ENCODE measurements around the gene C1orf56.

Gene C1orf56, protein sequence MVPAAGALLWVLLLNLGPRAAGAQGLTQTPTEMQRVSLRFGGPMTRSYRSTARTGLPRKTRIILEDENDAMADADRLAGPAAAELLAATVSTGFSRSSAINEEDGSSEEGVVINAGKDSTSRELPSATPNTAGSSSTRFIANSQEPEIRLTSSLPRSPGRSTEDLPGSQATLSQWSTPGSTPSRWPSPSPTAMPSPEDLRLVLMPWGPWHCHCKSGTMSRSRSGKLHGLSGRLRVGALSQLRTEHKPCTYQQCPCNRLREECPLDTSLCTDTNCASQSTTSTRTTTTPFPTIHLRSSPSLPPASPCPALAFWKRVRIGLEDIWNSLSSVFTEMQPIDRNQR

DNA sequence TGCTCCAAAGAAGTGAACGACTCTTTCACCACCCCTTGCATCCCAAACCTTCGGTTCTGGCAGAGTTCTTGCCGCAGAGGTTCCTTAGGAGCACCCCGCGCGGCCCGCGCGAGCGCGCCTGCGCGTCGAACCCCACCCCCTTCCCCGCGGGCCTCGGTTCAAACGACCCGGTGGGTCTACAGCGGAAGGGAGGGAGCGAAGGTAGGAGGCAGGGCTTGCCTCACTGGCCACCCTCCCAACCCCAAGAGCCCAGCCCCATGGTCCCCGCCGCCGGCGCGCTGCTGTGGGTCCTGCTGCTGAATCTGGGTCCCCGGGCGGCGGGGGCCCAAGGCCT lies at the start of gene C1orf56:
C1orf56 (plus strand) TSS at position 161 of the 334 bp plus-strand sequence; CDS start at position 258, 97 bp downstream.
- peak; percentile 97 for DNase-seq (ENCODE audit: low spot score)

DNA sequence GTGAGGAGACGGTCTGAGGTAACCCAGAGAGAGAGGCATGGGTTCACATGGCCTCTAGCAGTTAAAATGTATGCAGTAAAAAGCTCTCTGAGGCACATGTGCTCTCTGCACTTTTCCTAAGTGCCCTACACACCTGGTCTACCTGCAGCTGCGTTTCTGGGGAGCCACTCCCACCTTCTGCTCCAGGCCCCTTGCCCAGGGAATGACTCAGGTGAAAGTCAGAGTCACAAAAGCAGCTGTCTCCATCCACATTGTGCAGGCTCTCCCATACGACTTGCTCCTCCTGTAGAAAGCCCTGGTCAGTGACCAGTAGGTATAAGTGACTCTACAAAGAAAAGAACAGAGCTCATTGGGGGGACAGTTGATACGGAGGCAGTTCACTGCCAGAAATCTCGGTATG lies 49.6 kb upstream of the C1orf56 start:
- DNase-seq (ENCODE audit: low spot score), result no peak

DNA sequence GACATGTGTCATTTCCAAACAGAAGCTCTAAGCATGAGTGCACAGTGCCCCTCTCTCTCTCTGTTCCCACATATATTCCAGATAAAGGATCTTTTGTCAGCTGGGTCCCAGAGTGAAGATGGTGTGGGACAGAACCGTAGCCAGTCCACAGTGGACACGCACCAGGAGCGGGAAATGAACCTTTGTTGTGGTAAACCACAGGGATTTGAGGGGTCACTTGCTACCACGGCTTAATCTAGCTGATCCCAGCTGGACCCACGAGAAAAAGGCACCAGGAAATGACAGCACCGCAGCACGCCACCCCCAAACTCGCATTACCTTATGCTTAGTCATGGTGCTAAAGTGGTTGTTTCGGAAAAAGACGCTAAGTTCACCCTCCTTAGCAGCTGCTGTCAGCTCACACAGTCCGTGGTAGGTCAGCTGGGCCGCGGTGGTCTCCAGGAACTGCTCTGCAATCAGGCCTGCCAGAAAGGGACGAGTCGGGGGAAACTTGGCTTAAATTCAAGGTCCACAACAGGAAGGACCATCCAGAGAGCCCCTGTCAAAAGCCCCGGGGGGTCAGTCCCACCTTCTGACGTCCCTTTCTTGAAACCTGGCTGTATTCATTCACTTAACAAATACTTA lies 48.4 kb upstream of the C1orf56 start:
- peak; percentile 37 for DNase-seq (ENCODE audit: low spot score)

DNA sequence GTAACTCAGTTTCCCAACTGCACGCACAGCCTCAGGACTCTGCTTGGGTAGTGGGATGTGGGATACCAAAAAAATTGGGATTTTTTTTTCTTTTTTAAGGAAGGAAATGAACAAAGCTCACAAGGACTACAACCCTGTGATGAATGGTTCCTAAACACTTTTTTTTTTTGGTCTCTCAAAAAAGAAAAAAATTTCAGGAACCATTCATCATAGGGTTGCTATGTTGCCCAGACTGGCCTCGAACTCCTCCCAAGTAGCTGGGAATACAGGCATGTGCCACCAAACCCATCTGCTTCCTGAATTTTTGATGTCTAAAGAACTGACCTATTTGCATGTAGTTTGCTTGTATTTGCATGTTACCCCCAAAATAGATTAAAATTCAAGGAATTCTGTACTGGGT lies 47.6 kb upstream of the C1orf56 start:
- no peak for DNase-seq (ENCODE audit: low spot score)

DNA sequence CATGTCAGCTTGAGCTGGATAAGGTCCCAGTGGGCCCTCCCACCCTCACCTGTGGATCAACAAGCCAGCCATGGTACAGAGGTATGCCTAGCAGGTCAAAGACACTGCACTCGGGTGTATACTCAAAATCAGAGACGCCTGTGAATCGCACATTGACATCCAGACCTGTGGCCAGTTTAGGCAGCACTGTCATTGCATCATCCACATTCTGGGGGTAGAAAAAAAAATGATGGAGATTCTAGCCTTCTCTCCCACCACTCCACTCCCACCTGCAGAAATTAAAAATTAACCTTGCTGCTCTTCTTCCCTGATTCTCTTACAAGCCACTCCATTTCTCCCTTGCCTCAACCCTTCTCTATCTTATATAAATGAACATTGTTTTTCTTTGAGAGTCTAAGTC lies 47.1 kb upstream of the C1orf56 start:
- DNase-seq (ENCODE audit: low spot score), result no peak

DNA sequence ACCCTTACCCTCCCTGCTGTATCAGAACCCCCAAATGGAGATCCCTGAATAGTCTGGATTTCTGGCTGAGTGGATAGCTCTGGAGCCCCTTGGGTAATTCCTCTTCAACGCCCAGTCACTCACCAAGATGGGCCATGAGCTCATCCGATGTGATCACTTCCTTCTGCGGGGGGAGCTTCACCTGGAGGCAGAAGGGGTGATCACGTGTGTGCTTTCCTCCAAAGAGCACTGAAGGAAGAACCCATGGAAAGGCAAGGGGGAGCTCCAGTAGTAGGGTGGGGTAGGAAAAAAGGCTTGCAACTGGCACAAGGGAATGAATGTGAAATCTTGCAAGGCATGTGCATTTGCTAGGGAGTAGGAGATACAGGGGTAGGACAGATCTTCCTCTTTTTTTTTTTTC lies 45.9 kb upstream of the C1orf56 start:
- no peak for DNase-seq (ENCODE audit: low spot score)

DNA sequence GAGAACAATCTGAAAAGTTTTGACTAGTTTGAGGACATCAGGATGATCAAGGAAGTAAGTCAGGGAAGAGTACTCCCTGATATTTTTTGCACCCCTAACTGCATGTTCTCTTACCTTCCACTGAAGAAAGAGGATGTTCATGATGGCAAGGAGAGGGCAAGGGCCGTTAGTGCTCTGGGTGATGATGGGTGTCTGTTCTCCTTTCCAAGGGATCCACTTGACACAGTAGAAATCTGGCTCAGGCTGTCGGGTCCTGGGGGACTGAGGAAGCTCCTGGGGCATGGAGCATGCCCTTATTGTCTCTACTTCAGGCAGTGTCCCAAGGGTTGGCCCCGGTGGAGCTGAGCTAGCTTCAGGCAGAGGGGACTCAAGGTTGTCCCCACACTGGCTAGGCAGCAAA lies 45.5 kb upstream of the C1orf56 start:
- DNase-seq (ENCODE audit: low spot score), result no peak

DNA sequence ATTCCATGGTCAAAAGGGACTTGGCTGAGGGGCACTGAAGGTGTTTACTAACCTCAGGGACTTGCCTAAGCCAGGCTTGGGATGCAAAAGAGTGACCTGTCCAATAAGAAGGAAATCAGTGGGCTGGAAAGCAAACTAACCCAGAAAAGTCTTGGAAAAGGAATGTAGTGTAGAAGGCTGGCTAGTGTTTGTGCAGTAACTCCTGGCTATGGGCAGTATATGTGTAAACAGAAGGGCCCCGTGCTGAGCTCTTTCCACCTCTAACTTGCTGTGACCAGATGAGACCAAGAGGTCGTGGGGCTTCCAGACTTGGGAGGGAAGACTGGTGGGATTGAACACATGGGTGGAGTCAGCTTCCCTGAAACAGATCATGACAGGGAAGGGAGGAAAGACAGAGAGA lies 44.9 kb upstream of the C1orf56 start:
- no peak for DNase-seq (ENCODE audit: low spot score)

DNA sequence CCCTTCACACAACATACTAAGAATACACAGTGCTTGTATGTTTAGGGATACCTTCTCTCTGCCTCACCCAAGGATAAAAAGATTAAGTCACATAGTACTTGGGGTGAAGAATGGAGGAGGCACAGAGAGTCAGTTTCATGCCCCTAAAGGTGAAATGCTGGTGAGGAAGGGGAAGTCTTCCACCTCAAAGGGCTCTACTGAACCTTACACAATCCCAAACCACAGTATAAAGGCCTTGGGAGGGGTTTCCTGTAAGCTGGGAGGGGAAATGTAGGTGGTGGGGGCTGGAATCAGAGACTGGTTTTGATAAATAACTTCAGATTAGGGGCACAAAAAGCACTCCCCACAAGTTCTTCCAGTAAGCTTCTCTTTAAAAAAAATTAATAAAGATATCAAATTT lies 44.4 kb upstream of the C1orf56 start:
- DNase-seq (ENCODE audit: low spot score), result no peak

DNA sequence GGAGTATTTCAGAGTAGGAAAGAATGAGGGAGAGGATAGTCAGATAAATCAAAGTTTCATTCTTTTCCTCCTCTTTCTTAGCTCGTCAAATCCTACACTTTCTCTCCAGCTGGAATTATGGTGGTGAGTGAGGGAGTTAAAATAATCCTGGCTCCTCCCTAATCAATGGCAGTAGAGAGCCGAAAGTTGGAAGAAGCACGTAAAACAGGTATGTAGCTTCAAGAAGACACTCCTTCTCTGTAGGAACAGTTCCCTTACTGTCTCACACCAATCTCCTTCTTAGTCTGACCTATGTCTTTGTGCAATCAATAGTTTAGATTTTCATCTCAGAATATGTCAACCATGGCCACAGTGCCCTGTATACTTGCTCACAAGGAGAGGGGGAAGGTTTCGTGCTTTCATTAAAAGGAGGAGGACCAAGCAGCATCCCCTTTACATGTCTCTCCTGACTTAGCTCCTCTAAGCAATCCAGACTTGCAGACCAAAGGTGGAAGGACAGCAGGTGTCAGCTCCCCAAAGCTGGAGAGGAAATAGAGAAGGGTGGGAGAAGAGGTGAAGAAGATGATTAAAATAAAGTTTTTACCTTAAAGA lies 41.7 kb upstream of the C1orf56 start:
- DNase-seq (ENCODE audit: low spot score), result no peak

DNA sequence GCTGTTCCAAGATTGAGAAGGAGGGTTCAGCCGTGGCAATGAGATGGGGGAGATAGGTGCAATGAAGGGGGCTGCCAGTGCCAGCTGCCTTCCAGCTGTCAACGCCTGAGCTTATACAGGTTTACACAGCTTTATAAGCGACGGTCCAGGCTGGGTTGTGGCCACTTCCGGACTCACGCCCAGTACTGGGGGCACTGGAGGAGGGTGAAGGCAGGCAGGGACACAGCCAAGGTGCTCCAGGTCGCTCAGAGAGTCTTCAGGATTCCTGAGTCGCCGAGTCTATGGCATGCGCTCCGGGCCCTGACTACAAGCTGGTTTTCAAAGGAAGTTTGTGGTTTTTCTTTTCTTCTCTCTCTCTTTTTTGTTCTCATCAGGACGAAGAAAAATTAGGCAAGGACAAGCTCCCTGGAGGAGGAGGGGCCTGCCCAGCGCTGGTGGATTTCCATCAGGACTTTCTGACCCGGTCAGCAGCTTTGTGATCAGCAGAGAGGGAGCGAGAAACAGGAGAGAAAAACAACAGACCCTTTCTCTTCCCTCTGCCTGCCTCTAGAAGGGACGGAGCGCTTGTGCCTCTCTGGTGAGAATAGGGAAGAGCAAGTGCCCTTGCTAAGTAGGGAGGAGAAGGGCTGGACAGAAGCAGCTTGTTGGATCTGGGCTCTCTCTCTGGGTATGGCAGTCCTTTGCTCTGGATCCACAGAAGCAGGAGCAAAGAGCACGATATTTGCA lies 41.1 kb upstream of the C1orf56 start, which contains the start of gene MINDY1:
MINDY1 (minus strand) TSS at position 576 of the 726 bp plus-strand sequence. CDS start 4,285 bp downstream, outside the sequence.
- peak; percentile 86 for DNase-seq (ENCODE audit: low spot score)

DNA sequence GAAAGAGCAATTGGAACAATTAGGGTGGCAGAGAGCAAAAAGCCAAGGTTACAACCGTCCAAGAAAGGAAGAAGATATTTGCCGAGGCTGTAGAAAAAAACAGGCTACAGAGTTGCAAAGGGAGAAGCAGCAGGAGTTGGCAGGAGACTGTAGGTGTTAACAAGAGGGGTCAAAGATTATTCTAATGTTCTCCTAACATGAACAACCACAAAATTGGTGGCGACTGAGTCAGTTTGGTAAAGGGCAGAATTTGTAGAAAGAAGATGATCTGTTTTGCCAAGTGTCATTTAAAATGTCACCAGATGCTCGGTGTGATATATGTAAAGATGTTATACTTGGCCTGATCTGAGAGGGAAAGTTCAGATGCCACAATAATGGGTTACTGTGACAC lies 39.7 kb upstream of the C1orf56 start:
- no peak for DNase-seq (ENCODE audit: low spot score)

DNA sequence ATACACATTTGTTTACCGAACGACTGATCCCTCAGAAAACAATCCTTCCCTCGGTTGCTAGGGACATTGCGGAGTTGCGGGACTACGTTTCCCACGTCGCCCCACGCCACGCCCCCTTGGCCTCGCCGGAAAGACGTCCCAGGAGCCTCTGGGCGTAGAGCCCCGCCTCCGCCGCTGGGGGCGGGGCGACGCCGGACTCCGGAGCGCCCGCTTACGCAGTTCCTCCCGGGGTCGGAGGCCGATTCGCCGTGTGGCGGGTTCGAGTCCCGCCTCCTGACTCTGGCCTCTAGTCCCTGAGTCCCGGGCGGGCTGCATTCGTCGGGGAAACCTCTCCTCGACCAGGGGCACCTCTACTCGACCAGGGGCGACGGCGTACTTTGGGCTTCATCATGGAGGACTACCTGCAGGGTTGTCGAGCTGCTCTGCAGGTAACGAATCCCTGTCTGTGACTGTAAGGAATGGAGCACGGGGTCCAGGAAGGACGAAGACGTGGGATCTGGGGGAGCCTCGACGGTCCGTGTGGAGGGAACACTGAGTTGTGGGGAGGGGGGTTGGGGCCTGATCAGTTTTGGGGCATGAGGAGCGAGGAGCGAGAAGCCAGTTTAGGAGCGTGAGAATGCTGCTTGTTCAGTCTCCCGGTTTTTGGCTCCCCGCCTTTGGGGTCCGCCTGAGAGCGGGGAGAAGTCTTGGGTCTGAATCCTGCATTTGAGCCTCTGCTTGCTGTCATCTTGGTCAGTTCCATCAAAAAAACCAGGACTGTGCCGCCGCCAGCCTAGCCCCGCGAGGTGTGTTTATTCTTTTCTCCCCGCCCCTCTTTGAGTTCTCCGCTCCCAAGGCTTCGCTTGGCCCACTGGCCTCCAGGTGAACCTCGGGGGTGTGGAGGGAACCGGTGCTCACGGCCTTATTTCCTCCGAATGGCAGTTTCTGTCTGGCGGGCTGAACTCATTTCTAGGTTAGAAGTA lies 39.0 kb upstream of the C1orf56 start, which contains the start of gene PRUNE1:
PRUNE1 (plus strand) TSS at position 206 of the 962 bp plus-strand sequence; CDS start at position 390, 184 bp downstream.
- DNase-seq (ENCODE audit: low spot score), result peak; percentile 99

DNA sequence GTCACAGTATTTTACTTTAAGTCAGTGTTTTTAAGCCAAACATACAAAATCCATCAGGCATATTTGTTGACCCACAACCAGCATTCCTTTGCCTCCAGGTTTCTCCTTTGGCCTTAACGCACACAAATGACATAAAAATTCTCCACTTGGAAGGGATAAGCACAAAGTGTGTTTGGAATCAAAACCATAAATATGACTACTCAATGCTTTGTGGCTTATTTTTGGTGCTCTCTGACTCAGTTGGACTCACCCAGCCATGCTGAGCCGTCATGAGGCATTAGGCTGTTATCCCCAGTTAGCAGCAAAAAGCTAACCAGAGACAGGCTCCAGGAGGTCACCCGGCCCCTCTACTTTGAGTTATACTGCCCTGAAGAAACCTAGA lies 38.4 kb upstream of the C1orf56 start:
- DNase-seq (ENCODE audit: low spot score), result peak; percentile 38

DNA sequence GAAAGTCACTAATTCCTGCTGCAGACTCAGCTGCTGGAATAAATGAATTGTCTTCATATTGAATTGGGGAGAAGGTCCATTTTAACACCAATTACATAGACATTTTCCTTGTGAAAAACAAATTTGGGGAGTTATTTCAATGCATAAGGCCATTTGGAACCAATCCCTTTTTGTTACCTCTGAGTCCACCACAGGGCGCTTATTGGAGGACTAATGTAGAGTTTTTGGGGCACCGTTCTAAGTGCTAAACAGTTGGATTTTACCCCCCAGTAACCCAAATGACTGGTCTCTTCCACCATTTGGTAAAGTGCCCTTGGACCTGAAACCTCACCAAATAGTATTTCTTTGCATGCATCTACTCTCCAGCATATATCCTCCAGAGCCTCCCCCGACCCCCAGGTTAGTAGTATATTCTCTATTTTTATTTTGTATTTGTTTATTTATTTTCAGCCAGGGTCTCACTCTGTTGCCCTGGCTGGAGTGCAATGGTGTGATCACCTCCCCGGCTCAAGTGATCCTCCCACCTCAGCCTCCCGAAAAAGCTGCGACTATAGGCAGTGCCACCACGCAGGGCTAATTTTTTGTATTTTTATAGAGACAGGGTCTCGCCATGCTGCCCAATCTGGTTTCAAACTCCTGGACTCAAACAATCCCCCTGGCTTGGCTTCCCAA lies 37.7 kb upstream of the C1orf56 start:
- no peak for DNase-seq (ENCODE audit: low spot score)

DNA sequence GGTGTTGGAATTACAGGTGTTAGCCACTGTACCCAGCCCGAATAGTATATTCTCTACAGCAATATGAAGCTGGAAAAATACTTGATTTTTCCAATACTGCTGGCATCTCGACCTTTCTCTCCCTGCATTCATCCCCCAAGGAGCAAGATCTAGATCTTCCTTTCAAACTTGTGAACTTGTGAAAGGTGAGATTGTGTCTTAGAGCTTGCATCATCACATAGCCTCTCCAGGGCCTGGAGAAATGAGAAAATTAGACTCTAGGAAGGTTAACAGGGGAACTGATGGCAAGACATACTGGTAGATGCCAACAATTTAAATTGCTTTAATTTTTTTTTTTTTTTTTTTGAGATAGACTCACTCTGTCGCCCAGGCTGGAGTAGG lies 37.2 kb upstream of the C1orf56 start:
- DNase-seq (ENCODE audit: low spot score), result no peak

DNA sequence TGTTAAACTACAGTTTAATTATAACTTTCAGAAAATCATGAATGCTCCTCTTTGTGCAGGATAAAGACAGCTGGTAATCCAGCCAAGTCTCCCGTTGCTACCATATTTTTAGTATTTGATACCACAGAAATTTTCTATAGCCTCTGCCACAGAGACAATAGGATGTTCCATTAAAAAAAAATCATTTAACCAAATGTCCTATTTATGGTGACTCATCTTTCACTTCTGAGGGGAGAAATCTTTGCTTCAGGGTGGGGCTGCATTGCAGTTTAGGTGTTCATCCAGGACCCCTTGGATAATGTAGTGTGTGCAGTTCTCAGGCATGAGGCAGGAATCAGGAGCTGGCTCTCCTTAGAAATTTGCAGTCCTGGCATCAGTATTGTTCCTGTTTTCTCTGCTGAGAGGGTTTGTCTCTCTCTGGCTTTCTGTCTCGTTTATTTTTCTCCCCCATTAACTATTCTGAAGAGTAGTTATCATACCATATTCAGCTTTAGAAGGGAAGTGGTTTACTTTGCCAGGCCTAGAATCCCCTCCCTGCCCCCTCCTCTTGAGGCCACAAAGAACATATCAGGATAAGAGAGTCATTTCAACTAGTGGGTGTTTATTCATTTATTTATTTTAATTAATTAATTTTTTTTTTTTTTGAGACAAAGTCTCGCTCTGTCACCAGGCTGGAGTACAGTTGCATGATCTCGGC lies 36.2 kb upstream of the C1orf56 start:
- no peak for DNase-seq (ENCODE audit: low spot score)

DNA sequence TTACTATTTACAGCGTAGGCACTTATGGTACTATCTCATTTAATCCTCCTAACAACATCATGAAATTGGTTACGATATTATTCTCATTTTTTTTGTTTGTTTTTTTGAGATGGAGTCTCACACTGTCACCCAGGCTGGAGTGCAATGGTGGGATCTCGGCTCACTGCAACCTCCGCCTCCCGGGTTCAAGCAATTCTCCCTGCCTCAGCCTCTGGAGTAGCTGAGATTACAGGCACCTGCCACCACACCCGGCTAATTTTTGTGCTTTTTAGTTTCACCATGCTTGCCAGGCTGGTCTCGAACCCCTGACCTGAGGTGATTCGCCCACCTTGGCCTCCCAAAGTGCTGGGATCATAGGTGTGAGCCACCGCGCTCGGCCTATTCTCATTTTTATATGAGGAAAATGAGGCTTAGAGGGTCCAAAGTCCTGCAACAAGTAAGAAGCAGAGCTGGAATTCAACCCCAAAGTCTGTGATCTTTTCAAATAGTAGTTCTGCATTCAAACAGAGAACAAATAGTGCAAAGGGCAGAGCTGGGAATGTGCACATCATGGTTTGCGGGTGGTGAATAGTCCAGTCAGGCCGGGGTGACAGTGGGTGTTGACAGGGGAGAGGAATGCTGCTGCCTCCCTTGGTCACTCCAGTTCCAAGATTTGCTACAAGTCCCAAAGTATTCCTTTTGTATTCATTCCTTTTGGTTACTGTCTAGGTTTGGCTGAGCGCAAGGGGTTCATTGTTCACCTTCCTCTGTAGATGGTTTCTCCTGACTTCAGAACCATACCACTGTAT lies 34.7 kb upstream of the C1orf56 start:
- no peak for DNase-seq (ENCODE audit: low spot score)

DNA sequence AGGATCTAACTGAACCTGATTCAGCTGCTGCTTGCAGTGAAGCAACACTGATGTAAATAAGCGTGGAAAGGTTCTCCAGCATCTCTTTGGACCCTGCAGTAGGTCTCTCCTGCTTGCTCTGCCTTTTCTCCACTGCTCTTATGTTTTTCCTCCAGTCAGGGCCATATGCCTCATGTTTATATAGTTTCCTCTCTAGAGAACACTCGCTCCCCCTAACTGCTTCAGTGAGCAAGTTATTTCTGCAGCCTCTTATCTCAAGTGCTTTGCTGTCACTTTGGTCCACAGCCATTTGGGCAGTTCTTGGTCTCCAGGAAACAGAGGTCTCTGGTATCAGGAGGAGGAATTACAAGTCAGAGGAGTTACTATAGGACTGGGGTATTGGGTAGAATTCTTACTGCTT lies 34.0 kb upstream of the C1orf56 start:
- no peak for DNase-seq (ENCODE audit: low spot score)

Data from AG20443 (cell line).